Measurements from ENCODE around the gene ALX4. TPM values are rescaled to one million over a fixed set of nuclear protein-coding genes. Genes with fewer than 3 reads are reported as not detected.

ALX4 gene
- total and polyA plus RNA-seq, 2 of the 8 experiments (the other 6 are each of a cell fraction or from before 2014, with no cell fraction given): not detected

DNA sequence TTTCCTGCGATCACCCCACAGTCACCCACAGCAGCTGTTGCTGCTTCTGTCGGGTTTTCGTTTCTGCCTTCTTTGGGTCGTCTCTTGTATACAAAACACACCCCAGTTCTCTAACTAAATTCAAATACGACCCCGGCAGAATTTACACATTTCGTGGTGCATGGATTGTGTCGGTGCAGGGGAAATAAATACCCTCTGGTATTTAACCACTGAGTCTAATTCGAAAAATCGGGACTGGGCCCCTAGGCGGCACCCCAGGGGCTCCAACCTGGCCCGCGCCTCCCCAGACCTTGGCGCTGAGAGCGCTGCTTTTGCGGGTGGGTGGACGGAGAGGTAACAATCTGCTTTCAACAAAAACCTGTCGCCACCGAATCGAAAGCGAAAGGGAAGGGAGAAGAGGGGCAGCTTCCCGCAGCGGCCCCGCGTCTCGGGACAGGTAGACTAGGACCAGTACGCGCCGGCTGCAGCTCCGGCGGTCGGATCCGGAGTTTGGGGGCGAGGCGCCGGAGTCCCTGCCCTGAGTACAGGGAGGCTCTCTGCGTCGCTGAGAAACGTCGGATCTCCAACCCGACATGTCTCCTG, 4.4 kb downstream of the ALX4 start:
- Histone ChIP-seq H2BK12ac (ENCODE audit: low read depth, low read length) (0 out of 2 replicates have a peak overlapping the region, but pooled peaks have one; percentile 39), H4K5ac (ENCODE audit: insufficient read length, low read depth, low read length) (no peak overlapping the region), H3K4me1 (replicated peaks in 1 of 4; ENCODE audit: control insufficient read depth in 3 of 4, insufficient read depth in 4 of 4, low read length in 3 of 4) (peaks cover 0 to 26% (median 17%) of the 10 kb centered on the region in 4 experiments; a peak in 6 of 7 replicates), H2BK5ac (ENCODE audit: low read depth, low read length) (no peak overlapping the region), H2BK120ac (replicated peaks; ENCODE audit: low read depth, low read length) (no peak overlapping the region), H3K27ac (ENCODE audit: low read depth, low read length) (no peak overlapping the region), H3K18ac (ENCODE audit: extremely low read depth, low read length) (peak overlapping the region; percentile 60; the same call in 1 of the 2 replicates), H3K9ac (replicated peaks in 1 of 4; ENCODE audit: extremely low read depth in 1 of 4, low read depth in 3 of 4, low read length in 3 of 4) (no peak overlapping the region), H3K27me3 (replicated peaks in 1 of 4; ENCODE audit: control insufficient read depth in 3 of 4, extremely low read depth in 1 of 4, insufficient read depth in 3 of 4, low read length in 3 of 4) (peaks cover 86 to 100% (median 98%) of the 10 kb centered on the region in 4 experiments), H3K14ac (ENCODE audit: insufficient read length) (no peak overlapping the region), H2AK5ac (ENCODE audit: low read depth, low read length) (no peak overlapping the region), H2AFZ (ENCODE audit: low read length) (no peak overlapping the region), H3K4me3 (ENCODE audit: extremely low read depth in 1 of 4, insufficient read depth in 2 of 4, low read depth in 3 of 4, low read length in 4 of 4) (peak overlapping the region; percentile 9 to 44 (median 22); a peak in 6 of 8 replicates), H3K23me2 (ENCODE audit: low read depth, low read length) (peaks cover 7% of the 10 kb centered on the region; the same call in 1 of the 2 replicates), H4K91ac (replicated peaks; ENCODE audit: insufficient read length, low read length) (no peak overlapping the region), H2BK15ac (ENCODE audit: low read length) (no peak overlapping the region), H3K36me3 (ENCODE audit: control insufficient read depth in 2 of 4, insufficient read depth in 4 of 4, low read length in 3 of 4) (no peaks in the 10 kb centered on the region), H3K4ac (replicated peaks; ENCODE audit: insufficient read length, low read depth, low read length) (no peak overlapping the region), H4K20me1 (replicated peaks in 1 of 2; ENCODE audit: control insufficient read depth in 1 of 2, insufficient read depth in 2 of 2, low read length in 2 of 2) (peaks cover 9 to 12% of the 10 kb centered on the region in 2 experiments), H3K79me2 (ENCODE audit: control insufficient read depth in 1 of 2, insufficient read depth in 2 of 2, low read length in 2 of 2) (no peaks in the 10 kb centered on the region), H3K23ac (ENCODE audit: insufficient read length) (no peak overlapping the region), H3K56ac (replicated peaks; ENCODE audit: insufficient read length, low read depth, low read length) (no peak overlapping the region), H3K9me3 (ENCODE audit: insufficient read depth in 2 of 2, low read depth in 1 of 2, low read length in 1 of 2) (no peaks in the 10 kb centered on the region; a peak in 1 of 4 replicates), H3K4me2 (ENCODE audit: insufficient read depth in 1 of 2, low read depth in 2 of 2, low read length in 2 of 2) (peak overlapping the region; percentile 62 to 65), H2BK20ac (ENCODE audit: low read length) (no peak overlapping the region), H3K79me1 (ENCODE audit: low read depth, low read length) (no peaks in the 10 kb centered on the region), H4K8ac (ENCODE audit: extremely low read depth, insufficient read depth, low read length) (peak overlapping the region; percentile 74)
- 2% methylated on average over 41 of the region's 41 CpGs; no CpG with 5 or more reads in 1 of the 2 experiments for WGBS, 2 experiments (ENCODE audit: extremely low coverage in 1 of 2, insufficient coverage in 1 of 2, insufficient read length in 1 of 2, insufficient replicate concordance in 2 of 2, low coverage in 1 of 2, low lambda C conversion rate in 2 of 2, missing lambda C conversion rate in 1 of 2)
- no peak for FAIRE-seq
- ChIA-PET CTCF (ENCODE audit: partially characterized antibody) (interaction anchor here (1.0 to 5.2 kb wide), 6 partner anchors 11 to 226 kb away, joined by 3 to 28 read pairs (median 5); no protein-coding TSS in a partner anchor), POLR2A (ENCODE audit: partially characterized antibody) (interaction anchor here (0.9 to 6.7 kb wide), 2 partner anchors 13 to 24 kb away, joined by 3 to 47 read pairs; no protein-coding TSS in a partner anchor)
- TF ChIP-seq TCF12 (IDR thresholded peaks at IDR 0.05; ENCODE audit: low read depth, low read length) (0 out of 2 replicates have a peak, but pooled peaks have one; percentile 77), RNF2 (IDR thresholded peaks at IDR 0.05; ENCODE audit: borderline replicate concordance, low read depth, low read length, missing control alignments, poor library complexity, severe bottlenecking) (peak; percentile 100), CTBP2 (IDR thresholded peaks at IDR 0.05; ENCODE audit: borderline replicate concordance, insufficient read depth, insufficient read length, low read length) (peak; percentile 83), SP2 (IDR thresholded peaks at IDR 0.05; ENCODE audit: low read length) (no peak), CBX8 (IDR thresholded peaks at IDR 0.05; ENCODE audit: borderline replicate concordance, low read depth, low read length) (peak; percentile 88; the same call in 1 of the 2 replicates), EP300 (IDR thresholded peaks at IDR 0.05; ENCODE audit: borderline replicate concordance in 1 of 2, low read depth in 2 of 2, low read length in 2 of 2) (no peak)
- no peak for DNase-seq (ENCODE audit: low read depth in 1 of 2, low spot score in 2 of 2)
